Activated T-cell treated with anti-CD3 and anti-CD28 coated beads for 1 hour (primary cell): ENCODE results near the gene EXOSC7.
"Not testable (repeated sequence)": the region's sequence is repeated elsewhere in the genome, so short reads cannot be mapped to it uniquely, and the experiment has no call there.

Source experiments
- DNase-seq: peaks from one replicate; pipeline ENCODE4 v3.0.0-alpha.2; 2020; ENCODE audit warnings: low read depth

Gene EXOSC7

DNA sequence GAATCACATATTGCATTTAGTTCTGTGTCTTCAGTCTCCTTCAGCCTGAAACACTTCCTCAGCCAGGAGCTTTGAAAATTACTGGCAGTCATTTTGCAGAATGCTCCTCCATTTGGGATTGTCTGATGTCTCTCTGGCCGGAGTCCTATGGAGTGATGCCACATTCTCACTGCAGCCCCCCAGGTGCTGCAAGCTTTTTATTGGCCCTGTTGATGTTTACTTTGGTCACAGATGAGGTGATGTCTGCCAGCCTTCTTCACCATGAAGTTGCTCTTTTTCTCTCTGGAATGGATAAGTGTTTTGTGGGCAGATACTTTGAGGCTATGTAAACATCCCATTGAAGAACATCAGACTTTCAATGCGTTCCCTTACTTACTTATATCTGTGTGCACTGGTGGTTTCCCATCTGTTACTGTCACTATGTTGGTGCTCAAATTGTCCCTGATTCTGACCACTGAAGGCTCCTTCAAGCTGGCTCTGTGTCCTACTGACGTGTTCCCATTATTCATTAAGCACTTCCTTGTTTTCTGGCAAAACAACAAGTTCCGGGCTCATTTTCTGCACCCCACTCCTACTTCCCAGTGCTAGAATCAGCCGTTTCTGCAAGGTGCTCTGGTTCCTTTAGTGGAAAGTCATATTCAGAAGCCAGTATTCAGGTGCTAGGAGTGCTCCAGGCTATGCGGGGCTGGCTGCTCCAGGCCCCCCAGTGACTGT, 48.7 kb downstream of the EXOSC7 start:
- no peak for DNase-seq

DNA sequence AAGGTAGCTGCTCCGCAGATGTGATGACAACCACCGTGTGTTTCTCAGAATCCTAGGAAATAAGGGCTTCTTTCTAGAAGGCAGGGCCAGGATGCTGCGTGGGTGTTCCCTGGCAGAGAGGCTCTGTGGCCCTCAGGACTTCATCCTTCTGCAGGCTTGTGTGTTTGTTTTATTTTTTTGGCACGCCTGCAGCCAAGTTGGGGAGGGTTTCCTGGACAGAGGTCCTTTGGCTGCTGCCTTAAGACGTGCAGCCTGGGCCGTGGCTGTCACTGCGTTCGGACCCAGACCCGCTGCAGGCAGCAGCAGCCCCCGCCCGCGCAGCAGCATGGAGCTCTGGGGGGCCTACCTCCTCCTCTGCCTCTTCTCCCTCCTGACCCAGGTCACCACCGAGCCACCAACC, 50.0 kb downstream of the EXOSC7 start, which contains the start of gene CLEC3B:
CLEC3B (plus strand) TSS at position 266 of the 400 bp plus-strand sequence; CDS start at position 326, 60 bp downstream.
- no peak for DNase-seq

DNA sequence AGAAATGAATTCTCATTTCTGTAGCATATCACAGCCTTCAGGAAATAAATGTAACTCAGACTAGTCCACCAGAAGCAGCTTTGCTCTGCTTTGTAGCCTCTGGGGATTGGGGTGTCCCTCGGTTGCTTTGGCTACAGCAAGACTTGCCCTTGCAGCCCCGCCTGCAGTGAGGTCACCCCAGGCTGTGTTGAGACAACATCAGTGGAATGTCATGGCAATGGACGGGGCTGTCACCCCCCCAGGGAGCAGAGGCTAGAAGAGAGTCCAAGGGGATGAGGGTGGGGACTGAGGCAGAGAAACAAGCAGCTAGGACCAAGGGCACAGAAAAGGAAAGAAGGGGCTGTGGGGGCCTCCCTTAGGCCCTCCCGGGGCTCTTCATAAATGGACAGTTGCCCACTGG, 50.9 kb downstream of the EXOSC7 start:
- DNase-seq, result no peak

DNA sequence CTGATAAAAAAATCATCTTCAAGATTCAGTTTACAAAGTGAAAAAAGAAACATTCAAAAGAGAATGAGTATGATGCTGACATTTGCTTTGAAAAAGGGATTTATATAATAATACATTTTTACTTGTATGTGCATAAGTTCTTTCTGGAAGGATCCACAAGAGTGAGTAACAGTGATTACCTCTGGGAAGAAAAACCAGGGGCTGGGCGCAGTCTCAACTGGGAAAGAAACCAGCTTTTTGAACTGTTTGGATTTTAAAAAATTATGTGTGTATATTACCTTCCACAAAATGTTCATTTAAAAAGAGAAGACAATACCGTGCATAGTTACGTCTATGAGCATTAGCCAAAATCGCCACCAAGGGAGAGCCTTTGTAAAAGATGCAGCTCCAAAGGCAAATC, 51.4 kb downstream of the EXOSC7 start:
- no peak for DNase-seq

DNA sequence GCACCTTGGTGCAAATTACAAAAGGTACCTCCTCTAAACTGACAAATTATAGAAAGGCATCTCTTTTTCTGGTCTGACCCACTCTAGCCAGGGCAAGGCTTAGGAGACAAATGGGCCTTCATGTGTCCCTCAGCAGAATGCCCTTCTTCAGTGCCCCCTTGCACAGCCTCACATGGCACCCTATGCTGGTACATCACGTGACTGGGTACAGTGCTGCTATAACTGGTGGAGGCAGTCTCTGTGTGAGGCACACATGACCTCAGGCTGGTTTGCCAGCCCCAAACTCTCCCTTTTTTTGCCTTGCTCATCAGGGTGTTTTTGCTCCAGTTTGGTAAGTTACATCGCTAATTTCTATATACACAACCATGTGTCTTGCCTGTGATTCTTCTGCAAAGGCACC, 53.2 kb downstream of the EXOSC7 start:
- no peak for DNase-seq

DNA sequence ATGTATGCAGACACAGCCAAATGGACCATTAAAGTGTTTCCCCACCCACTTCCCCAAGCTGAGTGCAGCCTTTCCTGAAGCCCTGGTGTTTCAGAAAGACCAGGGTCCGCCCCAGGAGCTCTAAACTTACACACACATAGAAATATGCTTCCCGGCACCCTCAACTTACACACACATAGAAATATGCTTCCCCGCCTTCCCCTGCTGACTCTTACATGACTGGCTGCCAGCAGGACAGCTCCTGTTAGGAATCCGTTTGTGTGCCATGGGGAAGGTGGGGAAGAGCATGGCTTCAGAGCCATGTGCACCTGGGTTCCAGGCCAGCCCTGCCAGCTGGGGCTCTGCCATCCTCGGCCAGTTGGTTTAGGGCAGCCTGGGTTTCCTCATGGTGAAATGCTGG, 53.6 kb downstream of the EXOSC7 start:
- no peak for DNase-seq

DNA sequence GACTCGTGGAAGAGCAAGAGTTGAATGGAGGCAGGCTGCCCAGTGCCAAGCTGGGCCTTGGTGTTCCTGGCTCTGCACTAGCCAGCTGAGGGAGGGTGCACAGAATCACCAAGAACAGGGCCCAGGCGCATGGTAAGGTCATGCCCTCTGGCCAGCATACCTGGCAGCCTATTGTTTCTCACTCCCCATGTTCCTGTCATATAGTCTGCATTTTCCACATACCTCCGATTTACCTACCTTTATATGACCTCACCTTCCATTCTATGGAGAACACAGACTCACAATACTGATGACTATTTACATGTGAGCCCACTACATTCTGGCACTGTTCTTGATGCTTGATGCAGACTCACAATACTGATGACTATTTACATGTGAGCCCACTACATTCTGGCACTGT, 55.5 kb downstream of the EXOSC7 start:
- DNase-seq, result no peak

DNA sequence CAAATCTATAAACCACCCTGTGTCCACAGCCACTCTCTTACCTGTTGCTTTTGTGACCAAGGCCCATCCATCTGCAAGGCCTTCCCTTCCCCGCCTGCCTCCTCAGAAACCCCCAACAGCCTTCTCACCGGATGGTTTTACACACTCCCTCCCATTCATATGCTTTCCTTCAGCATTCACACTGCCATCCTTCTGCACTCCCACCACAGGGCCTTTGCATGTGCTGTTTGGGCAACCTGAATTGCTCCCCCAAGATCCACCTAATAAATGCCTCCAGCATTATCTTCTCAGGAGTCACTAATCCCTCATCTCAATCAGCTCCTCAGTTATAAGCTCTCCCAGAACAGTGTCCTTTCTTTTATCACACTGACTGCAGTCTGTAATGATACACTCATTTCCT, 56.1 kb downstream of the EXOSC7 start:
- DNase-seq, result no peak

DNA sequence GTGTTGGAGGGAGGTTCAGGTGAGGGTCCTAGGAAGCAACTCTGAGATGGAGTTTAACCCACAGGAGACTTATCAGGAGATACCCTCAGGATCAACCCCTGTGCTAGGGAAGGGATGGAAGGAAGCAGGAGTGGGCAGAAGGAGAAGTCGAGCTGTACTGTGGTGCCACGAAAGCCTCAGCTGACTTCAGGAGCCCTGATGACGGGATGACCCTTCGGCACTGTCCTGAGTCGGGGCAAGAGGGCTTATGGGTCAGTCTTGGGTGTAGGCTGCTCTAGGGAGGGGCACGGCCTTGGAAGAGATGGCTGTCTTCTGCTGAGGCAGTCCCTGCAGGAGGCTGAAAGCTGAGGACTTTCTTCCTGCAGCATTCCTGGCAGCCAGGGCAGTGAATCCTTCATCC, 57.7 kb downstream of the EXOSC7 start:
- DNase-seq, result no peak

DNA sequence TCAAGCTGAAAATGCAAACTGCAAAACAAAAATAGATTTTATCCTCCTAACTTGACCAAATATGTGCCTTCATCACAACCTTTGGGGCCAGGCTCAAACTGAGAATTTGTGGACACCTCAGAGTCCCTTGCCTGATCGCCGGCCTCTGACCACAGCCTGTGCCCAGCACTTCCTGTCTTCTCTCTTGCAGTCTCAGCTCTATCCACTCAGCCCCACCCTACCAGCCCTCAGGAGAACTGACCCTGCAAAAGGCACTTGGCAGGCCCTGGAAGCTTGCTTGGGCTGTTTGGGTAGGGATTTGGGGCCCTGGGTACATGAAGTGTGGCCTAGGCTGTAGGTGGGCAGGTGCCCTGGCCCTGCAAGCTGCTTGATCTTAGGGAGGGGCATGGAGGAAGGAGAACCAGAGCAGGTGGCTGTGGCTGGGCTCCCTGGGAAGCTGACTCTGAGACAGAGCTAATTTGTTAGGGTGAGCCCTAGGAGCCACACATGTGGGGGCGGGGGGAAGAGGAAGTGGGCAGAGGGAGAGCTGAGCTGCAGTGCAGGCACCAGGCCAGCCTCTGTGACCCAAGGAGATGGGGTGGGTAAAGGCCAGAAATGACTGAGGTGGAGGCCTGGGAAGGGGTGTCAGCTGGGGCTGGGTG, 58.7 kb downstream of the EXOSC7 start:
- peak; percentile 7 for DNase-seq

DNA sequence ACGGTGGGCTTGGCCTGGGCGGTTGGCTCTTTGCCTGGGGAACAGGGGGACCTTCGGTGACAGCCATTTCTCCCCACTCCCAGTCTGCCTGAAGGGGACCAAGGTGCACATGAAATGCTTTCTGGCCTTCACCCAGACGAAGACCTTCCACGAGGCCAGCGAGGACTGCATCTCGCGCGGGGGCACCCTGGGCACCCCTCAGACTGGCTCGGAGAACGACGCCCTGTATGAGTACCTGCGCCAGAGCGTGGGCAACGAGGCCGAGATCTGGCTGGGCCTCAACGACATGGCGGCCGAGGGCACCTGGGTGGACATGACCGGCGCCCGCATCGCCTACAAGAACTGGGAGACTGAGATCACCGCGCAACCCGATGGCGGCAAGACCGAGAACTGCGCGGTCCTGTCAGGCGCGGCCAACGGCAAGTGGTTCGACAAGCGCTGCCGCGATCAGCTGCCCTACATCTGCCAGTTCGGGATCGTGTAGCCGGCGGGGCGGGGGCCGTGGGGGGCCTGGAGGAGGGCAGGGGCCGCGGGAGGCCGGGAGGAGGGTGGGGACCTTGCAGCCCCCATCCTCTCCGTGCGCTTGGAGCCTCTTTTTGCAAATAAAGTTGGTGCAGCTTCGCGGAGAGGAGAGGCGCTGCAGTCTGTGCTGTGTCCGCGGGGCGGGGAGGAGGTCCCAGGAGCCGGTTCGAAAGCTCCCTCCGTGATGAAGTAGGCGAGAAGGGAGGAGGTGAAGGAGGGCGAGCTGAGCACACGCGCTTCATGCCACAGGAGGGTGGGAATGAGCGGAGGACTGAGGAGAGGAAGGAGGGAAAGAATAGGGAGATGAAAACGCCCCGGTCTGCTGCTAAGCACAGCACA, 59.6 kb downstream of the EXOSC7 start:
- DNase-seq, result peak; percentile 11

DNA sequence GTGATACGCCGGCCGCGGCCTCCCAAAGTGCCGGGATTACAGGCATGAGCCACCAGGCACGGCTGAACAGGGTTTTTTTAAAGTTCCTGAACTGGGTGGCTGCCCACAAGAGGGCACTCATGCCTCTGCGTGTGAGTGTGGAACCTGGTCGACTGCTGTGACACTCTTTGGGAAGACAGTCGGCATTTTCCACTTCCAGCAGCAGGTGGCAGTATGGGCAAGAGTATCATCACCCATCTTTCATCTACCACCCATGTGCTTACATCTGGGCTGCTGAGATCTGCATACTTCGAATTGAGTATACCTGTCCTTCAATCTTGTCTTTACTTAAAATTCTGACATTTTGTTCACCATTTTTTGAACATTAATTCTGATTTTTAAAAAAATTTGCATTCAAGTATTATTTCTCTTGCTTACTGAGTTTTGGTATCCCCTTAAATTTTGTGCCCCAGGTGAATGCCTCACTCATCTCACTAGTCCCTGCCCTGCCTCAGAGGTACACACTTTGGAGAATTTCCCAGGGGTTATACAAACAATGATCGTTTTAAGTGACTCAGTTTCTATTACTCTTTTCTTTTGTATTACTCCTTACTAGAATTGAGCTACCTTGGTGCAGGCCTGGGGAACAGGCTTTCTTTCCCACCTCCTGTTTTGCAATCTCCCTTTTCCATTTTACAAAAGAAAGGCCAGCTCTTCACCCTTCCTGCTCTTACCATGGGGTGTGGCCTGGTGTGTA, 61.8 kb downstream of the EXOSC7 start:
- DNase-seq, result peak; percentile 87

DNA sequence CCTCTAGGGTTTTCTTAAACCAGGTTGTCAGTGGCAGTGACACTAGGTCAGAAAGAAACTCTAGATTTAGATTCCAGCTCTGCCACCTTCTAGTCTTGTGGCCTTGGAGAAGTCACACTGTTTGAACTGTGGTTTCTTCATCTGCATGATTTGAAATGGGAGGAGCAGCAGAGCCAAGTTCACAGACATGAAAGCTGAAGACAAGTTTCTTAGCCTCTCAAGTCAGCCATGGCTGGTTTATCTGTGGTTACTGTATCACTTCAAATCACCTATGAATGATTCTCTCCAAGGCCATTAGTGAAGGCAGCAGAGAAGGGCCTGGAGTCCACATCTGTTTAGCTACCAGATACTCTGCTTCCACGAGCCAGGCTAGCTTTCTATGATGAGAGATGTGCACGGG, 65.6 kb downstream of the EXOSC7 start:
- no peak for DNase-seq

DNA sequence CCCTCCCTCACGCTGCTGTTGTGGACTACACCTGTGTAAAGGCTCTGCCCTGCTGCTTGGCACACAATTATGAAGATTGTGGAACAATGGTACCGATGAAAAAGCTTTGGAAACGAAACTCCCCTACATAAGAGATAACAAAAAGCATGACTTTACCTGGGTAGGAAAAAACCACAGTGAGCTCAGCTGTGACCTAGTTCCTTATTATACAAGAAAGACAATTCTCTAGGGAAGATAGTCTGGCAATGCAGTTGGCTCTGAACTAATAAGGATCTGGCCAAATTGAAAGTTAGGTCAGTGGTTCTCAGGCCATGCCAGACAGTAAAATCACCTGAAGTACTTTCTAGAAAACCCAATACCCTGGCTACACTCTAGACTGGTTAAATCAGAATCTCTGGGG, 66.1 kb downstream of the EXOSC7 start:
- no peak for DNase-seq

DNA sequence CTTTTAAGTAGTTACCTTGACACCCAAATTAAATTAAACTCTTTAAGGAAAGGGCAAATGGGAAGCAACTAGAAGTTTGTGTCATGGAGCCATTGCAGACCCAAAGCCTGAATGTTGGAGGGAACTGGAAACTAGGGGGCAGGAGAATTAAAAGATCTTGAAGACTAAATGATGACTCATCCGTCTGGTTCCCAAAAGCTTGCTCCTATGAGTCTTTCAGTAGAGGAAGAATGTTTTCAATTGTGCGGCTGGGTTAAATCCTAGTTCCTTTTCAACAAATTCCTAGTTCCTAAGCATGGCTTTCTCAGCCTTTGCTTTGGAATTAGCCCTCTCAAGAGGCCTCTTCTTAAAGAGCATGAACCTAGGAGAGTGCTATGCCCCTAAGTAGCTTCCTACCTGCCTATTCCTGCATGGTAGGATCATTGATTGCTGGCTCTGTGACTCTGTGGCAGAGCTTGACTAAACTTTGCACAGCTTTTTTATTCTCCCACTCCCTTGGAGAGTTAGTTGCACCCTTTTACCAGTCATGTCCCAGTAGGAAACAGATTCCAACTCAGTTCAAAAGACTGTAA, 67.8 kb downstream of the EXOSC7 start:
- DNase-seq, result no peak

DNA sequence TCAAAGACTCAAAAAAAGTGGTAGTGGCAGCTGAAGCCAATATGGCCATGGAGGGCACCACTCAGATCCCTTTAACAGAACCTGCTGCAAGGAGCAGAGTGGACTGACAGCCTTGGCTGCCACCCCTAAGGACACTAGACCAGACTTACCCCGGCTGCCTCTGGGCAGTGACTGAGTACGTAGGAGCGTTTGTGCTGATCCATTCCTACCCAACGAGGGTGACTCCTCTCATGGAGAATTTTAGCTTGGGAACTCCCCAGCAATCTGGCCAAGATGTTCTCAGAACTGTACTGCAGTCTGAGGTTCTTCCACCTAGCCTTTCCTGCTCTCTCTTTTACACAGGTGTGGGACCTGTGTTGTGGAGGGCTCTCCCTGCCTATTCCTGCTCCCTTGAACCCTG, 72.2 kb downstream of the EXOSC7 start:
- DNase-seq, result no peak

DNA sequence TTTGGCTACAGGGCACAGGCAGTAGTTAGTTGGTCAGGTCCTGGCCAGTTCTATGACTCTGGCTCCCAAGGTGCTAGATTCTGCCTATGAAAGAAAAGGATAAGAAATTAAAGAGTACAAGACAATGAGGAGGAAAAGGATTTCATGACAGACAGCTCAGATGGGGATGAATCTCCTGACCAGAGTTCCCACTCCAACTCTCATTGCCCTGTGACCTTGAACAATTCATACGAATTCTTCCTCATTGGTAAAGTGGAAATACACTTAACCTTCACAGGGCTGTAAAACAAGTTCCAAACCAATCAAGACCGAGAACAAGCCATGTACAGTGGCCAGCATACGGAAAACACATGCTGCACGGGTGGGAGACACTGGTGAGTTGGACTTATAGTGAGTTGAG, 73.8 kb downstream of the EXOSC7 start:
- no peak for DNase-seq

DNA sequence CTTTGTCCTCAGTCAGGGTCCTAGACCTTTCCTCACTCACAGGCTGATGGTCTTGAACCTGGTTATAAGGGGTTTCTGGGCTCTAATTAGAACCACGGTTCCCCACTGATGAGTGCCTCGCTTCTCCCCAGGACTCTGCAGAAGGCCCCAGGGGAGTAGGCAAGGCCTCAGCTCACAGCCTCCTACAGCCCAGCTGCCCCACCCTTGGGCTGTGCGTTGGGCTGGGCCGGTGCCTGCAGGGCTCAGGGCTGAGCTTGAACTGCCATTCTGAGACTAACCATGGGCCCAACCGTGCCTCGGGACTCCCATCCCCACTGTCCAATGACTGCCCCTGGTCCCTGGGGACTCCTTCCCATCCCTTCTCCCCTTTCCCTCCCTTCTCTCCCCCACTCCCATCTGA, 75.6 kb downstream of the EXOSC7 start:
- no peak for DNase-seq

DNA sequence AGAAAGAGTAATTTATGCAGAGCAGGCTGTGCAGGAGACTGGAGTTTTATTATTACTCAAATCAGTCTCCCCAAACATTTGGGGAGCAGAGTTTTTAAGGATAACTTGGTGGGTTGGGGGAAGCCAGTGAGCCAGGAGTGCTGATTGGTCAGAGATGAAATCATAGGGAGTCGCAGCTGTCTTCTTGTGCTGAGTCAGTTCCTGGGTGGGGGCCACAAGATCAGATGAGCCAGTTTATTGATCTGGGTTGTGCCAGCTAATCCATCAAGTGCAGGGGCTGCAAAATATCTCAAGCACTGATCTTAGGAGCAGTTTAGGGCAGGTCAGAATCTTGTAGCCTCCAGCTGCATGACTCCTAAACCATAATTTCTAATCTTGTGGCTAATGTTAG, 77.8 kb downstream of the EXOSC7 start:
- not testable (repeated sequence) for DNase-seq

DNA sequence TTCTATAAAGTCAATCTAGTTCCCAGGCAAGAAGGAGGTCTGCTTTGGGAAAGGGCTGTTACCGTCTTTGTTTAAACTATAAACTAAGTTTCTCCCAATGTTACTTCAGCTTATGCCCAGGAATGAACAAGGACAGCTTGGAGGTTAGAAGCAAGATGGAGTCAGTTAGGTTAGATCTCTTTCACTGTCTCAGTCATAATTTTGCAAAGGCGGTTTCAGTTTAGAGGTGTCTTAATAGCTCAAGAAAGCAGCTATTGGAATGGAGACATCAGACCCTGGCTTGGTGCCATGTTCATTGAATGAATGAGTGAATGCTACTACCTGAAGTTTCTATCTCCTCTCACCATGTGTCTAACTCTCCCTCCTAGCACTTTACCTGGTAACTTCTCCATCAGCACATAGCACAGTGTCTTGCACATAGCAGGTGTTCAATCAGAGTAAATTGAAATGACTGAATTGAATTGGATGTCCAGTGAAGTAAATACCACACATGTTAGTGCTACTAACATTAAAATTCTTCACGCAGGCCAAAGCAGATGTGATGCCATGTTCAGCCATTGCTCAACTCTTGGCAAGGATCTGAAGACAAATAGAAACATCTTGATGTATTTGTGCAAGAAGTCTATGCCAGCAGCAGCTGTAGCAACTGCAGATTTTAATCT, 78.3 kb downstream of the EXOSC7 start:
- DNase-seq, result no peak

DNA sequence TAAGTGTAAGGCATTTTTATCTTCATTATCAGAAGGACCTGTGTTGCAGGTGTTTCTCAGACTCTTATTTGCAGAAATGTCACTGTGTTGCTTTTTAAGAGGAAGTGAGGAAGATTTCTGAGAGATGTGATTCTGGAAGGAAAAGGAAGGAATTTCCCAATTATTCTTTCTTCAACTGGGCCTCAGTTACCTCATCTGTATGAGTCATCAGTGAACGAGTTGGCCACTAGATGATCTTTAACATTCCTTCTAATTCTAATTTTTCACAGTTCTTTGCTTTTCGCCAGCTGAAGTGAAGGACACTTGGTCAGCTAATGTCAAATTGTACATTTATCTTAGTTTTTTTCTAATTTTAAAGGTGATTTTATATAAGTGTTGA, 79.0 kb downstream of the EXOSC7 start:
- no peak for DNase-seq
